T-helper 2 cell treated with Interferon-gamma antibody and Interleukin-4, amounts not matched to agents 5 μg/mL and 100 μg/mL, for 36 hours (primary cell): ENCODE results near the gene RNF167.

ENCODE experiments used
- DNase-seq: peaks from one replicate; pipeline ENCODE4 v3.0.0; 2021; ENCODE audit warnings: low spot score
- H3K27ac Mint-ChIP-seq: one replicate; pipeline ENCODE4 v1.8.0; 2021; ENCODE audit warnings: mild to moderate bottlenecking, mixed read lengths
- H3K27me3 Mint-ChIP-seq: one replicate; pipeline ENCODE4 v1.8.0; 2021; ENCODE audit warnings: low read depth, mixed read lengths
- H3K36me3 Mint-ChIP-seq: one replicate; pipeline ENCODE4 v1.8.0; 2021; ENCODE audit warnings: low read depth, mixed read lengths
- H3K4me1 Mint-ChIP-seq: one replicate; pipeline ENCODE4 v1.8.0; 2021; ENCODE audit warnings: low read depth, mixed read lengths
- H3K4me3 Mint-ChIP-seq: one replicate; pipeline ENCODE4 v1.8.0; 2022; ENCODE audit warnings: mild to moderate bottlenecking, moderate library complexity, mixed read lengths
- H3K9me3 Mint-ChIP-seq: one replicate; pipeline ENCODE4 v1.8.0; 2021; ENCODE audit warnings: mixed read lengths

Gene RNF167

DNA sequence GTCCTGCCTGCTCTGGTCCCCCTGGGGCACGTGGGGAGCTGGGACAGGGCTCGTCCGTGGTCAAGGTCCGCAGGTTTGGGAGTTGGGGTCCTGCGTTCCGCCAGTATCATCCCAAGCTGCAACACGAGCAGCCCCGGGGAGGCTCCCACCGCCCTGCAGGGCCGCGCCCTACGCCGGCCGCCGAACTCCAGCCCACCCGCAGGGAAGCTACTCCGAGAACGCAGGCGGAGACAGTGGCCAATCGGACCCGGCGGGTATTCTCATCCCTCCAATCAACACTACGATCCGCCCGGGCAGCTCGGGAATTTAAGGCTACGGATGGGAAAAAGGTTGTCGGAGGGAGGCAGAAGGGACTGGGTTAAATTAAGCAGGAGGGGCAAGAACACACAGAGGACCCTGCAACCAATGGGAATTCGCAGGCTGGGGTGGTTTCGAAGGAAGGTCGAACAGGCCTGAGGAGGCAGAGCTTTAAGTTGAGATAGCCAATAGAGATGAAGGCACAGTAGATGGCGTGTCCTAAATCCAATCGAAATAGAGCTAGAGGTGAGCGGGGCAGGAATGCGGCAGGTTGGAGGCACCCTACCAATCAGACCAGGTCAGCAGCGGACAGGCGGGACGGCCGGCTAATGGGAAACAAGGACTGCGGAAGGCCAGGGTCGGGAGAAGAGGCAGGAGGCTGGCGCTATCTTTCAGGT, 26.9 kb downstream of the RNF167 start:
- H3K9me3 Mint-ChIP-seq = no peaks in the 10 kb centered on the region
- no peak overlapping the region for H3K4me3 Mint-ChIP-seq
- peak; percentile 95 for DNase-seq
- no peak overlapping the region for H3K27ac Mint-ChIP-seq
- peaks cover 6% of the 10 kb centered on the region for H3K4me1 Mint-ChIP-seq
- H3K27me3 Mint-ChIP-seq = no peaks in the 10 kb centered on the region
- H3K36me3 Mint-ChIP-seq = peaks cover 22% of the 10 kb centered on the region

DNA sequence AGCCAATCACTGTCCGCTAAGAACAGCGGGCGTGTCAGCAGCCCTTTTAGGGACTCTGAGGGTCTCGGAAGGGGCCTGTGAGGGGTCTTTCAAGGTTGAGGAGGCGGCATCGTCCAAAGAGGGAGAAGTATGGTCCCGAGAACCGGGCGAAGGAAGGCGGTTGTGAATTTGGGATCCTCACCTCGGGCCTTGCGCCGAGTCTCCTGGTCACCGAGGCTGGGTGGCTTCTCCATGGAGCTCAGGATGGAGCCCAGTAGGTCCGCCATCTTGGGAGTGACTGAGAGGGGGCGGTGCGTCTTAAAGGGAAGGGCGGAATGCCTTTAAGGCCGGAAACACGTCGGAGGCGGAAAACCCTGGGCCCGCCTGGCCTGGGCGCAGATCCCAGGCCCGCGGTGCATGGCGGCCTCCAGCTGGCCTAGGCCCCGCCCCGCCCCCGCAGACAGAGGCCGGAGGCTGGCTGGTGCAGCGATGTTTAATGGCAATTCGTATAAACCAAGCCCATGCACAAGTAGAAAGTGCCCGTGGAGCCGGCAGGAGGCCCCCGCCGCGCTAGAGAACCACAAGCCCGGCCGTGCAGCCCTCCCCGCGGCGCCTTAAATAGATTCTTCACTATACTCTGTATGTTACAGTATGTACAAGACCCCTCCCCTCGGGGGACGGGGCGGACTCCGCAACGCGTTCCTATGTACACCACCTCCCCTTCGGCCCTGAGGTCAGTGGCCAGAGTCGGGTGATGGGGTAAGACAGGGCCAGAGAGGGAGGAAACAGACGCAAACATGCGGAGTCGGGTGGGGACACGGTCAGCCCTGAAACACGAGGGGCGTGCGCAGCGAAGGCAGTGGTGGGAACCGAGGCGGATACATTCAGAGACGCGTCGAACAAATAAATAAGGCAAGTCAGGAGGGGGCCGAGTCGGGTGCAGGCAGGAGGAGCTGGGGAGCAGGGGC, 27.7 kb downstream of the RNF167 start, which contains the start of gene SPAG7:
SPAG7 (minus strand) TSS at position 279 of the 947 bp plus-strand sequence; CDS start at position 266, 13 bp downstream.
- Mint-ChIP-seq H3K4me3 (no peak within 1 kb of the TSS), H3K36me3 (peaks cover 30% of the 10 kb centered on the region), H3K27ac (no peak within 1 kb of the TSS), H3K9me3 (no peaks in the 10 kb centered on the region), H3K27me3 (no peaks in the 10 kb centered on the region), H3K4me1 (peaks cover 6% of the 10 kb centered on the region)
- DNase-seq = peak; percentile 94

DNA sequence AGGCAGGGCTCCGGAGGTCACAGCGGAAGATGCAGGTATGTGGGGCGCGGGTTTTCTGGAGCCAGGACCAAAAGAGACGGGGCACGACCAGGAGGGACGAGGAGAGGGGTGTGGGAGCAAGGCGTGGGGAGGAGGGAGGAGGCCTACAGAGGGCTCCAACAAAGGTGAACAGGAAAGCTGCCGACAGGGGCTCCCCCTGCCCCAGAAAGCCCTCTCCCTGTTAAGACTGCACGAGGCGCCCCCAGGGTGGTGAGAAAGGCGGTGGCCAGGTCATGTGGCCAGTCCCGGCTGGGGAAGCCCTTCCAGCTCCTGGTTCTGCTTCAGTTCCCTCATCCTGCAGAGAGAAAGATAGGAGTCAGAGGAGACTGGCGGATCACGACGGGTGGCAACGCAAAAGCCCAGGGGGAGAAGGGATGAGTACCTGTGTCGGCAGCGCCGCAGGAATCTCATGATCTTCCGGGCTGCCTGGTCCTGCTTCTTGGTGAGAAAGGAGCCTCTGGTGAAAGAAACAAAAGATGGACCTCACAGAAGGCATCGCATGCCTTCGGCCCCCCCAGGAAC, 28.5 kb downstream of the RNF167 start:
- Mint-ChIP-seq H3K4me1 (peaks cover 6% of the 10 kb centered on the region), H3K9me3 (no peaks in the 10 kb centered on the region), H3K4me3 (no peak overlapping the region), H3K36me3 (peaks cover 34% of the 10 kb centered on the region), H3K27ac (no peak overlapping the region), H3K27me3 (no peaks in the 10 kb centered on the region)
- DNase-seq = no peak

DNA sequence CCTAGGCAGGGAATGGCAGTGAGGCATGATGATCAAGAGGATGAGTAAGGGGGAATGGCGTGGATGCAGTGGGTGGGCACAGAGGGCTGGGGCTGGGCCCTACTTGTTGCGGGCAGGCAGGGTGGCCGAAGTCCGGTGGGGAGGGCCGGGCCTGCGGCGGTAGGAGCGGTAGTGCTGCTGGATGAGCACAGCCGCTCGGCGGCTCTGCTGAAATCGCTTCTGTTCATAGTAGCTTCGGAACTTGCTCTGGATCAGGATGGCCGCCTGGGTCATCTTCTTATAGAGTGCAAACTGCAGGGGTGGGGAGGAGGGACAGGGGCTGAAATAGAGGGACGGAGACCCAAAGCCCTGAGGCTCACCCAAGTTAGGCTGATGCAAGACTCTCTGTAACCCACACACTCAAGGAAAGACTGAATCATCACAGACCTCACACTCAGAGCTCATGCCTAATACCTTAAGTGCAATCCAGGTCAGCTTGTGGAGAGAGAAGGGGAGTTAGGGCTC, 29.0 kb downstream of the RNF167 start:
- Mint-ChIP-seq H3K4me3 (no peak overlapping the region), H3K9me3 (no peaks in the 10 kb centered on the region), H3K27me3 (no peaks in the 10 kb centered on the region), H3K36me3 (peaks cover 38% of the 10 kb centered on the region), H3K27ac (no peak overlapping the region), H3K4me1 (peaks cover 6% of the 10 kb centered on the region)
- peak; percentile 72 for DNase-seq

DNA sequence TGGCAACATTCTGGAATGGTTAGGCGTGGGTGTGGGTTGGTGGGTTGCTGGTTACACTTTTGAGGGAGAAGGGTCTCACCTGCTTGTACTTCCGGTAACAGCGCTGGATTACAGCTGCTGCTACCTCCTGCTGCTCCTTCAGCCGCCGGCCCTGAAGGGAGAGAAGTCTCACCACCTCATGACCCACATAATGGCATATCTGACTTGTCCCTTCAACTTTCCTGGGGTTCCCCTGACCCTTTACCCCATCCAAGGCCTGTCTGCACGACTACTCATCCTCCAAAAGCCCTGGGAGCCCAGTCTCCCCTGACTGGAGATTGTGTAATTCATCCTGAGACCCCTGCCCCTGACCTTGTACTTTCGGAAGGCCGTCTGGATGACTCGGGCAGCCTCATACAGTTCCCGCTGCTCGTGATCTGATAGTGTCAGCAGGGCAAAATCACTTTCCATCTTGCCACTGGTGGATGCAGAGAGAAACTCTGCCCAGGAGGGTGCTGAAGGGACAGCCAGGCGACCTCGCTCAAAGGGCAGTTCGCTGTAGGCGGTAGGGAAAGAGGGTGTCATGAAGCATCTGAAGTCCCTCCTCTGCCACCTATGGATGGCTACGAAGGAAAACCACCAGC, 29.6 kb downstream of the RNF167 start:
- peaks cover 6% of the 10 kb centered on the region for H3K4me1 Mint-ChIP-seq
- no peak overlapping the region for H3K27ac Mint-ChIP-seq
- peaks cover 43% of the 10 kb centered on the region for H3K36me3 Mint-ChIP-seq
- H3K27me3 Mint-ChIP-seq = no peaks in the 10 kb centered on the region
- DNase-seq = peak; percentile 69
- H3K9me3 Mint-ChIP-seq = no peaks in the 10 kb centered on the region
- H3K4me3 Mint-ChIP-seq = no peak overlapping the region

DNA sequence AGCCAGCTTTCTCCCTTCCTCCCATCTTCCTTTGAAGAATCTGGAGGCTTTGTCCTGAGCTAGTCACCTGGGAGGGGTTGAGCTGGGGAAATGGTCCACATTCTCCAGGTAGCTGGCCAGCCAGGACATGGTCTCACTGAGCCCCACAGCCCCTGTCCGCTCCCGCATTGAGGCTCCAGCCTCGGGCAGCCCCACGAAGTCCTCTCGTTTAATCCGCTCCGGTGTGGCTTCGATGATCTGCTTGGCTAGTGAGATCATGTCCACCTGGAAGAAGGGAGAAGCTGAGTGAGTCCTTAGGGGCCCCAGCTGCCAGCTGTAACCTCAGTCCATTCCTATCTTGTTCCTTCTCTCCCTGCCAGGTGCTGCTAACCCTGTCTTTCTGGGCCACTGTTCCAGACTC, 30.2 kb downstream of the RNF167 start:
- Mint-ChIP-seq H3K9me3 (no peaks in the 10 kb centered on the region), H3K27ac (peak overlapping the region; percentile 67), H3K4me1 (peaks cover 6% of the 10 kb centered on the region), H3K27me3 (no peaks in the 10 kb centered on the region), H3K4me3 (peak overlapping the region; percentile 23), H3K36me3 (peaks cover 47% of the 10 kb centered on the region)
- no peak for DNase-seq

DNA sequence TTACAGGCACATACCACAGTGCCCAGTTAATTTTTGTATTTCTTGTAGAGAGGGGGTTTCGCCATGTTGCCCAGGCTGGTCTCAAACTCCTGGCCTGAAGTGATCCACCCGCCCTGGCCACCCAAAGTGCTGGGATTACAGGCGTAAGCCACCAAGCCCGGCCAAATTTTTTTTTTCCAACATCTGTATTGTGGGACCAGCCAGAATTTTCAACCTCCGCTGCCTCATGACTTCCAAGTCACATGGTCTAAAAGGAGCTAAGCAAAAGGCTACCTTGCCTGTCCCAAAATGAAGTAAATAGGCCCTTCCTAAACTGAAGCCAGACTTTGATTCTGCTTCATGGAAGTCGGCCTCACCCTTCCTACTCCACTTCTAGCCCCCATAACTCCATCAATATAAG, 31.8 kb downstream of the RNF167 start:
- no peaks in the 10 kb centered on the region for H3K27me3 Mint-ChIP-seq
- H3K9me3 Mint-ChIP-seq = no peaks in the 10 kb centered on the region
- peaks cover 45% of the 10 kb centered on the region for H3K36me3 Mint-ChIP-seq
- DNase-seq = no peak
- no peak overlapping the region for H3K27ac Mint-ChIP-seq
- H3K4me3 Mint-ChIP-seq = no peak overlapping the region
- peaks cover 2% of the 10 kb centered on the region for H3K4me1 Mint-ChIP-seq

DNA sequence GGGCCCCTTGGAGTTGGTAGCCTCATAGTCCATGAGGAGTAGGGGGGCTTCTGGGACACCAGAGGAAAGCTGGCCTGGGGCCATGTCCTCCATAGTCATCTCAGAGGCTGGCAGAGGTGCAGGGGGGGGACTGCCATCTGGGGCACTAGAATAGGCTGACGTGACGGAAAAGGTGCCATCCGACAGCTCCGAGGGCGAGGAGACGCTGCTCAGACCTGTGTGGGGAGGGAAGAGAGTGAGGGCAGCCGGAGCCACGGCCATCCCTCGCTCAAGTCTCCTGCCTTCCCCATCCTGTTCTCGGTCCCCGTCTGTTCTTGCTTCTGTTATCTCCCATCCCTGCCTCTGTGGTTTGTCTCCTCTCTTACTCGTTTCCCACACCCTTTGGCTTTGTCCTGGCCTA, 32.3 kb downstream of the RNF167 start:
- DNase-seq = no peak
- no peak overlapping the region for H3K27ac Mint-ChIP-seq
- H3K4me1 Mint-ChIP-seq = peaks cover 2% of the 10 kb centered on the region
- H3K36me3 Mint-ChIP-seq = peaks cover 50% of the 10 kb centered on the region
- no peaks in the 10 kb centered on the region for H3K9me3 Mint-ChIP-seq
- H3K27me3 Mint-ChIP-seq = no peaks in the 10 kb centered on the region
- H3K4me3 Mint-ChIP-seq = no peak overlapping the region

DNA sequence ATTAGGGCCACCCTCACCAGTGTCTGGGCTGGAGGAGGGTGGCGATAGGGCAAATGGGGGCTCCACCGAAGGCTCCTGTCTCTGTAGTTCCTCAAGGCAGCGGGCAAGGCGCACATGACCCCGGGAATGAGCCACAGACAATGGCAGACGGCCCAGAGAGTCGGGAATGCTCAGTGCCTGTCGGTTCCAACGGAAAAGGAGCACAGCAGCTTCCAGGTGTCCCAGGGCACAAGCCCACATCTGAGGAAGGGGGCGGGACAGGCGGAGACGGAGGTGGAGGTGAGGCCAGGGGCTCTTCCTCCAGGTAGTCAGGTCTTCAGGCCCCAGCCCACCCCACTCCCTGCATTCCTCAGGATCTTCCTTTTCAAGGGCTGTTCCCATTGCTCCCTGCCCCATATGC, 32.7 kb downstream of the RNF167 start:
- Mint-ChIP-seq H3K4me1 (peaks cover 2% of the 10 kb centered on the region), H3K27me3 (no peaks in the 10 kb centered on the region), H3K27ac (no peak overlapping the region), H3K4me3 (no peak overlapping the region), H3K36me3 (peaks cover 53% of the 10 kb centered on the region), H3K9me3 (no peaks in the 10 kb centered on the region)
- no peak for DNase-seq

DNA sequence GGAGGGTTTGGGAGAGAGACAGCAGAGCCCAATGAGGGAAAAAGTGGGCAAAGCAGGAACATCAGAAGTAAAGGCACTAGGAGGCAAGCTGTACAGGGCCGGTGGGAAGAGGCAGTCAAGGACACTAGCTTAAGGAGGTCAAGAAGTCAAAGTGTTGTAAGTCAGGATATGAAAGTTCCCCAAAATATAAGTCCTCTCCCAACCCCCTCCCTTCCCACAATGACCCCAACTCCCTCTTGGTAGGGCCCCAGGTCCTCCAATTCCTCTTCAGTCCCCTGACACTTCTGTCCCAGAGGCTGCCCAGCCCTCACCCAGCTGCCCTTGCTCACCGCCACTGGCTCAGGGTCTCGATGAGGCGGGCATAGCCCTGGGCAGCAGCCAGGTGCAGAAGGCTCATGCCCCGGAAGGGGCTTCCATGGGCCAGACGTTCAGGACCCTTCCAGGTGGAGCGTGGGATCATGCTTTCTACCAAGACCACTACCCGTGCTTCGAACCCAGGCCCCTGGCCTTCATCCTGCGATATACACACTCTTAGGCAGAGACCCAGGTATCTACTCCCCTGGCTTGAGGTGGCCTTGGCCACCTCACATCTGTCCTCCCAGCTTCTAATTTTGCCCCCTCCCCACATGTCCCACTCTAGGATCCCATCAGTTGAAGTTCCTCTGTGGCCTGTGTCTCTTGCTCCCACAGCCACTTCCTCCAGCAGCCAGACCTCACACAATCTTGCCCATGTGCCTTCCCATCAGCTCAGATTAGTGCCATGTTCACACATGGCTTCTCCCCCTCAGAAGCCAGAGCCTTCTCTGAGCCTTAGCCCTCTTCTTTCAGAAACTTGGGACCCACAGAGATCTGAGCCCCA, 33.4 kb downstream of the RNF167 start:
- DNase-seq = no peak
- Mint-ChIP-seq H3K27ac (peak overlapping the region; percentile 43), H3K4me1 (peaks cover 2% of the 10 kb centered on the region), H3K27me3 (no peaks in the 10 kb centered on the region), H3K9me3 (no peaks in the 10 kb centered on the region), H3K4me3 (no peak overlapping the region), H3K36me3 (peaks cover 59% of the 10 kb centered on the region)

DNA sequence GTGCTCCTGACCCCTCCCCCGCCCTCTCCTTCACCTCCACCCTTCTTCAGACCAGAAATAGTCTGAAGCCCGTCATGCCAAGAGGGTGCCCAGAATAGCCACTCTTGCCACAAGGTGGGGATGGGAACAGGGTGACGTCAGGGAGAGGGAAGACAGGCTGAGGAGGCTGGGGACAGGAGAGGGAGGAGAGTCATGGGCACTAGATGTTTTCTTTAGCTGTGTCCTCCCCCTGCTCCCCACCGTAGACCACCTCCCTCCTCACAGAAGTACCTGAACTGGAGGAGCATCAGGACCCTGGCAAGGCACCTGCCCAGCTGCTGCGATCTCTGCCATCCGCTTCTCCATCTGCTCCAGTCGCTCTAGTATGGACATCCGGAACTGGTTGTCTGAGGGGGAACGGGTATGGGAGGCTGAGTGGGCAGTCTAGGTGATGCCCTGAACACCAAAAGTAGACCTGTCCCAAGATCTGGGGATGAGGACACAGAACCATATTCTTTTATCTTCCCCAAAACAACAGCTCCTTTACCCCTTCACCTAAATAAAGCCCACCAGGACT, 34.1 kb downstream of the RNF167 start:
- DNase-seq = no peak
- Mint-ChIP-seq H3K4me3 (no peak overlapping the region), H3K9me3 (no peaks in the 10 kb centered on the region), H3K27me3 (no peaks in the 10 kb centered on the region), H3K27ac (no peak overlapping the region), H3K4me1 (peaks cover 2% of the 10 kb centered on the region), H3K36me3 (peaks cover 63% of the 10 kb centered on the region)

DNA sequence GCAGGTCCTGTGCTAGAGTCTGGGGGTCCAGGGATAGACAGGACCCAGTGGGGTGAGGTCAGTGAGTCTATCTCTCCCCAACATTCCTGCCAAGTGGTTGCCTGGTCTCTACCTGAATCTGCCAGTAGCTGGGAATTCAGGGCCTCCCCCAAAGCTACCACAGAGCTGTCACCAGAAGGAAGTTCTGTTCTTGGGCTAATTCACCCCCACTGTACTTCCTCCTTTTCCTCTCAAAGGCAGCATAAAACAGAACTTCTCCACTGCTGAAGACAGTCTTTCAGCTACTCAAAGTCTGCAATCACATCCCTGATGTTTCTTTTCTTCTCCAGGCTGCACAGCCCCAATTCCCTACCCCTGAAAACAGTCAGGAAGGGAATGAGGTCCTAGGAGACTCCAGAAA, 38.7 kb downstream of the RNF167 start:
- no peaks in the 10 kb centered on the region for H3K9me3 Mint-ChIP-seq
- no peak for DNase-seq
- H3K4me3 Mint-ChIP-seq = no peak overlapping the region
- peaks cover 67% of the 10 kb centered on the region for H3K36me3 Mint-ChIP-seq
- H3K27ac Mint-ChIP-seq = no peak overlapping the region
- no peaks in the 10 kb centered on the region for H3K27me3 Mint-ChIP-seq
- peaks cover 14% of the 10 kb centered on the region for H3K4me1 Mint-ChIP-seq
